ENCODE data around the gene NLN.

DNA sequence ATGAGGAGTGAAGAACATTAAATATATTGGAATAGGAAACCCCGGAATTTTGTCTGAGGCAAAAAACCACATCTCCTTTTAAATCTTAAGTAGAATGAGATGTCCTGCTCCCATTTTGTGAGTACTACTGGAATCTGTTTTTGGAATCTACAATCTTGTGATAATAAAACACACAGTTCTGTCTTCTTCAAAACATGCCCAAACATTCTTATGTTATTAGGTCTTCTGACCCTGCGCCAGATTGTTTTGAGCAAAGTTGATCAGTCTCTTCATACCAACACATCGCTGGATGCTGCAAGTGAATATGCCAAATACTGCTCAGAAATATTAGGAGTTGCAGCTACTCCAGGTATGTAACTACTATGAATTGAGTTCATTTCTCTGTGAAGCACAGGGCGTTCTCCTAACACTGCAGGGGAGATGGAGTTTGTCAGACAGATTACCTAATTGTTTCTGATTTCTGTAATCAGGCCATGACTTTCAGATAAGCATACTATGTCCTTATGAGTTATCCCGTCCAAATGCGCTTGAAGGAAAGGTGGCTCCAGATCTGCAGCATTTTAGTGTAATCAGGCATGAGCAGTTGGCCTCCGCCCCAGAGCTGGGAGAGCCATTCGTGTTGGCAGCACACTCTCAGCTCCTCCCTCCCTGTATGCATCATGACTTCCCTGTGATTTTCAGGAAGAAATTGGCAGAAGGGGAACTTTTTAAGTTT lies 88.0 kb downstream of the NLN start:
- TF ChIP-seq, protein P1, sequence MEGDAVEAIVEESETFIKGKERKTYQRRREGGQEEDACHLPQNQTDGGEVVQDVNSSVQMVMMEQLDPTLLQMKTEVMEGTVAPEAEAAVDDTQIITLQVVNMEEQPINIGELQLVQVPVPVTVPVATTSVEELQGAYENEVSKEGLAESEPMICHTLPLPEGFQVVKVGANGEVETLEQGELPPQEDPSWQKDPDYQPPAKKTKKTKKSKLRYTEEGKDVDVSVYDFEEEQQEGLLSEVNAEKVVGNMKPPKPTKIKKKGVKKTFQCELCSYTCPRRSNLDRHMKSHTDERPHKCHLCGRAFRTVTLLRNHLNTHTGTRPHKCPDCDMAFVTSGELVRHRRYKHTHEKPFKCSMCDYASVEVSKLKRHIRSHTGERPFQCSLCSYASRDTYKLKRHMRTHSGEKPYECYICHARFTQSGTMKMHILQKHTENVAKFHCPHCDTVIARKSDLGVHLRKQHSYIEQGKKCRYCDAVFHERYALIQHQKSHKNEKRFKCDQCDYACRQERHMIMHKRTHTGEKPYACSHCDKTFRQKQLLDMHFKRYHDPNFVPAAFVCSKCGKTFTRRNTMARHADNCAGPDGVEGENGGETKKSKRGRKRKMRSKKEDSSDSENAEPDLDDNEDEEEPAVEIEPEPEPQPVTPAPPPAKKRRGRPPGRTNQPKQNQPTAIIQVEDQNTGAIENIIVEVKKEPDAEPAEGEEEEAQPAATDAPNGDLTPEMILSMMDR (IDR thresholded peaks at IDR 0.05; ENCODE audit: insufficient read depth, low read length), result no peak
- TF ChIP-seq, protein P2, sequence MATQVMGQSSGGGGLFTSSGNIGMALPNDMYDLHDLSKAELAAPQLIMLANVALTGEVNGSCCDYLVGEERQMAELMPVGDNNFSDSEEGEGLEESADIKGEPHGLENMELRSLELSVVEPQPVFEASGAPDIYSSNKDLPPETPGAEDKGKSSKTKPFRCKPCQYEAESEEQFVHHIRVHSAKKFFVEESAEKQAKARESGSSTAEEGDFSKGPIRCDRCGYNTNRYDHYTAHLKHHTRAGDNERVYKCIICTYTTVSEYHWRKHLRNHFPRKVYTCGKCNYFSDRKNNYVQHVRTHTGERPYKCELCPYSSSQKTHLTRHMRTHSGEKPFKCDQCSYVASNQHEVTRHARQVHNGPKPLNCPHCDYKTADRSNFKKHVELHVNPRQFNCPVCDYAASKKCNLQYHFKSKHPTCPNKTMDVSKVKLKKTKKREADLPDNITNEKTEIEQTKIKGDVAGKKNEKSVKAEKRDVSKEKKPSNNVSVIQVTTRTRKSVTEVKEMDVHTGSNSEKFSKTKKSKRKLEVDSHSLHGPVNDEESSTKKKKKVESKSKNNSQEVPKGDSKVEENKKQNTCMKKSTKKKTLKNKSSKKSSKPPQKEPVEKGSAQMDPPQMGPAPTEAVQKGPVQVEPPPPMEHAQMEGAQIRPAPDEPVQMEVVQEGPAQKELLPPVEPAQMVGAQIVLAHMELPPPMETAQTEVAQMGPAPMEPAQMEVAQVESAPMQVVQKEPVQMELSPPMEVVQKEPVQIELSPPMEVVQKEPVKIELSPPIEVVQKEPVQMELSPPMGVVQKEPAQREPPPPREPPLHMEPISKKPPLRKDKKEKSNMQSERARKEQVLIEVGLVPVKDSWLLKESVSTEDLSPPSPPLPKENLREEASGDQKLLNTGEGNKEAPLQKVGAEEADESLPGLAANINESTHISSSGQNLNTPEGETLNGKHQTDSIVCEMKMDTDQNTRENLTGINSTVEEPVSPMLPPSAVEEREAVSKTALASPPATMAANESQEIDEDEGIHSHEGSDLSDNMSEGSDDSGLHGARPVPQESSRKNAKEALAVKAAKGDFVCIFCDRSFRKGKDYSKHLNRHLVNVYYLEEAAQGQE (IDR thresholded peaks at IDR 0.05; ENCODE audit: insufficient replicate concordance, low read depth), result no peak

Data from HL-60 (cell line).